Activated naive CD4-positive, alpha-beta T cell treated with anti-CD3 and anti-CD28 coated beads, Interleukin-2, amount 50 U/mL, for 24 hours (primary cell): ENCODE results near the gene IGFBP1.

Source experiments
- H3K27ac Mint-ChIP-seq: one replicate; pipeline ENCODE4 v1.8.0; 2021; ENCODE audit warnings: mild to moderate bottlenecking, mixed read lengths
- H3K27me3 Mint-ChIP-seq: one replicate; pipeline ENCODE4 v1.8.0; 2021; ENCODE audit warnings: mixed read lengths
- H3K36me3 Mint-ChIP-seq: one replicate; pipeline ENCODE4 v1.8.0; 2021; ENCODE audit warnings: mixed read lengths
- H3K4me1 Mint-ChIP-seq: one replicate; pipeline ENCODE4 v1.8.0; 2021; ENCODE audit warnings: mixed read lengths
- H3K4me3 Mint-ChIP-seq: one replicate; pipeline ENCODE4 v1.8.0; 2021; ENCODE audit warnings: mild to moderate bottlenecking, mixed read lengths
- H3K9me3 Mint-ChIP-seq: one replicate; pipeline ENCODE4 v1.8.0; 2021; ENCODE audit warnings: mixed read lengths

IGFBP1 gene

GRCh38 chr7:45890902-45891461 lies 2.7 kb downstream of the IGFBP1 start:
- peaks cover 38% of the 10 kb centered on the region for H3K27me3 Mint-ChIP-seq
- H3K4me3 Mint-ChIP-seq, result no peak overlapping the region
- H3K4me1 Mint-ChIP-seq, result no peaks in the 10 kb centered on the region
- no peaks in the 10 kb centered on the region for H3K9me3 Mint-ChIP-seq
- H3K36me3 Mint-ChIP-seq, result no peaks in the 10 kb centered on the region
- H3K27ac Mint-ChIP-seq, result no peak overlapping the region

DNA sequence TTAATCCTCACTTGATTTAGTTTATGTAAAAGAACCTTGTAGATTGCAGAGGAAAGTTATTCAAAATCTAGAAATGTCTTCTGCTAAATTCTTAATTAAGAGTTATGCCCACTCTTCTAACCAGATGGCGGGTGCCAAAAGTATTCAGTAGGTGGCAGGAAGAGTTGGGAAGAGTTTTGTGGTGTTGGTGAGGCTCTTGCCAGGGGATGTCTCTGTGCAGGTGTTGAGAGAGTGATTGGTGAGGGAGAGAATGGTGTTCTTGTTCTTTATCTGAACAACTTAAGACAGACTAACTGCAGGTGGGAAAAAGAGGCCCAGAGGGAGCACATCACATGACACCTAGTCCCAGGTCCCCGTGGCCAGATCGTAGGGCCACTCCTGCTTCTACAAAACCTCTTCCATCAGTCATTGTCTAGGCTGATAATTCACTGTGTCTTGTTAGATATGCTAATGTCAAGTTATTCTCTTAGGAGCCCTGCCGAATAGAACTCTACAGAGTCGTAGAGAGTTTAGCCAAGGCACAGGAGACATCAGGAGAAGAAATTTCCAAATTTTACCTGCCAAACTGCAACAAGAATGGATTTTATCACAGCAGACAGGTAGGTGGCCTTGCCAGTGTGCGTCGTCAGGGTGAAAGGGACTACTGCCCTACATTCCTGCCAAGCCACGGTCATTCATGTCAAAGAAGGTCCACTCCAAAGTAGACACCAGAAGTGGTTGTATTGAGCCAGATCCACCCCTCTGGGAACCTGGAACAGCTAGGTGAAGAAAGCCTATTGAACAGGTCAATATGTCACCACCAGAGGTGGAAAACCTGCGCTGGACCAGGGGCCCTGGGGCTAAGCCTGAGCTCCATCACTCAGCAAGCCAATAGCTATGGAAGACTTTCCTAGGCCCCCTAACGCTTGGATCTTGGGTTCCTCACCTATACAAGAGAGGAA lies 3.4 kb downstream of the IGFBP1 start:
- H3K27me3 Mint-ChIP-seq, result peaks cover 40% of the 10 kb centered on the region
- no peaks in the 10 kb centered on the region for H3K9me3 Mint-ChIP-seq
- H3K4me3 Mint-ChIP-seq, result no peak overlapping the region
- no peak overlapping the region for H3K27ac Mint-ChIP-seq
- H3K36me3 Mint-ChIP-seq, result no peaks in the 10 kb centered on the region
- no peaks in the 10 kb centered on the region for H3K4me1 Mint-ChIP-seq

GRCh38 chr7:45892407-45893035 lies 4.2 kb downstream of the IGFBP1 start:
- H3K36me3 Mint-ChIP-seq, result no peaks in the 10 kb centered on the region
- no peak overlapping the region for H3K4me3 Mint-ChIP-seq
- H3K27ac Mint-ChIP-seq, result no peak overlapping the region
- H3K4me1 Mint-ChIP-seq, result no peaks in the 10 kb centered on the region
- H3K9me3 Mint-ChIP-seq, result no peaks in the 10 kb centered on the region
- H3K27me3 Mint-ChIP-seq, result peaks cover 39% of the 10 kb centered on the region

DNA sequence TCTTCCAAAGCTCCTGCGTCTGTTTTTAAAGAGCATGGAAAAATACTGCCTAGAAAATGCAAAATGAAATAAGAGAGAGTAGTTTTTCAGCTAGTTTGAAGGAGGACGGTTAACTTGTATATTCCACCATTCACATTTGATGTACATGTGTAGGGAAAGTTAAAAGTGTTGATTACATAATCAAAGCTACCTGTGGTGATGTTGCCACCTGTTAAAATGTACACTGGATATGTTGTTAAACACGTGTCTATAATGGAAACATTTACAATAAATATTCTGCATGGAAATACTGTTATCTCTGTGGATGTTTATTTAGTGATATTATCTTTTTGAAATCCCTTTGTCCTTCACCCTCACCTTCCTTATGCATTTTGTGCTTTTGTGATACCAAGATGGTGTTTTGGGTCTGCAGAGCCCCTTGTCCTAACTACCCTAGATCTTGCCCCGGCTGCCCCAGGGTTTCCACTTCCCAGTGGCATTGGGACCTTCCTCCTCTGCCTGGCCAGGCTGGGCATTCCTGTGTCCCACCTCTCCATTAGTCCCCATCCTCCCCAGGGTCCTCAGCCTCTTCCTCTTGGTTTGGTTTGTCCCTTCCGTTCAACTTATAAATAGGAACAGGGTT lies 5.2 kb downstream of the IGFBP1 start:
- H3K27me3 Mint-ChIP-seq, result peaks cover 43% of the 10 kb centered on the region
- no peak overlapping the region for H3K27ac Mint-ChIP-seq
- no peak overlapping the region for H3K4me3 Mint-ChIP-seq
- H3K9me3 Mint-ChIP-seq, result no peaks in the 10 kb centered on the region
- H3K36me3 Mint-ChIP-seq, result no peaks in the 10 kb centered on the region
- no peaks in the 10 kb centered on the region for H3K4me1 Mint-ChIP-seq

- Mint-ChIP-seq H3K9me3 (no peaks in the 10 kb centered on the region), H3K4me1 (no peaks in the 10 kb centered on the region), H3K27ac (no peak overlapping the region)
These were observed 5.8 kb downstream of the IGFBP1 start for GRCh38 chr7:45893996-45894664.

DNA sequence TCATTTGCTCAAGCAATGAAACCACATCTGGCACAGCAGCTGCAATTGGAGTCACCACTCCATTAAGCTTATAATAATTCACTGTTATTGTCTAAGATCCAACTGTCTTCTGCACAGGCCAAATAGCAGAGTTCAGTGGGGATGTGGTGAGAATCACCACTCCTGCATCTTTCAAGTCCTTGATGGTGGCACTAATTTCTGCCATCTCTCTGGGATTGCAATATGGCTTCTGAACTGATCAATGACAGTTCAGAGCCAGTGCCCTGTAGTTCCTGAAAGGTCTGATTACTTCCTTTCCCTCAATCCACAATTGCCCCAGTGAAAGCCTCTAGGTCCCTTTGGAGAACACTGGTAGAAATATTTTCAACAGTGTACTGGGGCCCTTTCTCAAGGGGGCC lies 6.4 kb downstream of the IGFBP1 start:
- Mint-ChIP-seq H3K4me3 (no peak overlapping the region), H3K27me3 (peaks cover 37% of the 10 kb centered on the region), H3K4me1 (no peaks in the 10 kb centered on the region), H3K27ac (no peak overlapping the region), H3K9me3 (no peaks in the 10 kb centered on the region), H3K36me3 (no peaks in the 10 kb centered on the region)

More at GRCh38 chr7:45893996-45894664, 5.8 kb downstream of the IGFBP1 start:
- no peaks in the 10 kb centered on the region for H3K36me3 Mint-ChIP-seq
- no peak overlapping the region for H3K4me3 Mint-ChIP-seq
- peaks cover 42% of the 10 kb centered on the region for H3K27me3 Mint-ChIP-seq

DNA sequence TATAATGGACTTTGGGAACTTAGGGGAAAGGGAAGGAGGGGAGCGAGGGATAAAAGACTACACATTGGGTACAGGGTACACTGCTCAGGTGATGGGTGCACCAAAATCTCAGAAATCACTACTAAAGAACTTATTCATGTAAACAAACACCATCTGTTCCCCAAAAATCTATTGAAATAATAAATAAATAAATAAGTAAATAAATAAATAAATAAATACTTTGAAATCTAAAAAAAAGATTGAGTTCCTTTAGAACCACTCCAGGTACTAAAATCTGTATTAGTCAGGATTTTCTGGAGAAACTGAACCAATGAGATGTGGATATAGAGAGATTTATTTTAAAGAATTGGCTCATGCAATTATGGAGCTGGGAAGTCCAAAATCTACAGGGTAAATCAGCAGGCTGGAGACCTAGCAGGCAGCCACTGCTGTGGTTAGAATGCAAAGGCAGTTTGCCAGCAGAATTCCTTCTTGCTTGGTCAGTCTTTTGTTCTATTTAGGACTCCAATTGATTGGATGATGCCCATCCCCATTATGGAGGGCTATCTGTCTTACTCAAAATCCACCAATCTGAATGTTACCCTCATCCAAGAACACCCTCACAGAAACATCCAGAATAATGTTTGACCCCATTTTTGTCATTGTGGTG lies 8.9 kb downstream of the IGFBP1 start:
- no peaks in the 10 kb centered on the region for H3K9me3 Mint-ChIP-seq
- H3K27ac Mint-ChIP-seq, result no peak overlapping the region
- H3K4me1 Mint-ChIP-seq, result no peaks in the 10 kb centered on the region
- H3K36me3 Mint-ChIP-seq, result no peaks in the 10 kb centered on the region
- H3K27me3 Mint-ChIP-seq, result peaks cover 26% of the 10 kb centered on the region
- no peak overlapping the region for H3K4me3 Mint-ChIP-seq

DNA sequence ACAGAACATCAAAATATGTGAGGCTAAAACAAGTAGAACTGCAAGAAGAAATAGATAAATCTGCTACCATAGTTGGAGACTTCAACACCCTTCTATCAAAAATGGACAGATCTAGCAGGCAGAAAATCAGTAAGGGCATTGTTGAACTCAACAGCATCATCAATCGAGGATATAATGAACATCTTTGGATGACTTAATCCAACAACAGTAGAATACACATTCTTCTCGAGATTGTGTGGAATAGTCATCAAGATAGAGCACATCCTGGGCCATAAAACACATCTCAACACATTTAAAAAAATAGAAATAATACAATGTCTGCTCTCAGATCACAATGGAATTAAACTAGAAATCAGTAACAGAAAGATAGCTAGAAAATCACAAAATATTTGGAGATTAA lies 9.9 kb downstream of the IGFBP1 start:
- no peaks in the 10 kb centered on the region for H3K36me3 Mint-ChIP-seq
- H3K4me1 Mint-ChIP-seq, result no peaks in the 10 kb centered on the region
- H3K9me3 Mint-ChIP-seq, result no peaks in the 10 kb centered on the region
- no peak overlapping the region for H3K4me3 Mint-ChIP-seq
- H3K27ac Mint-ChIP-seq, result no peak overlapping the region
- peaks cover 24% of the 10 kb centered on the region for H3K27me3 Mint-ChIP-seq

DNA sequence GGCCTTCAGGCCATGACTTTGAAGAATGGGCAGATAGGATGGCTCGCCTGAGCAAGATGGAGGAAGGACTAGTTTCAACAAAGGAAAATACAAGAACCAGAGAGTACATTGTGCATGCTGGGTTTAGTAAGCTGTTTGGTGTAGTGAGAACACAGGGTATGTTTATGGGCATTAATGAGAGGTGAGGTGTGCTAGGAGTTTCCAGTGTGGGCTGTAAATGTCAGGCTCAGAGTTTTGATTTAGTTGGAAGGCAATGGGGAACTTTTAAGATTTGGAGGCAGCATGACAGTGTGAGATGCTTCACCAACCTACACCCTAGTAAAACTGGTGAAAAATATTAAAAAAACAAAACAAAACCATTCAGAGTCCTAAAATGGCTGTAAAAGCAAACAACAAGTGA lies 13.3 kb downstream of the IGFBP1 start:
- Mint-ChIP-seq H3K9me3 (peaks cover 5% of the 10 kb centered on the region), H3K27ac (no peak overlapping the region), H3K4me1 (no peaks in the 10 kb centered on the region), H3K4me3 (no peak overlapping the region), H3K36me3 (no peaks in the 10 kb centered on the region), H3K27me3 (peaks cover 10% of the 10 kb centered on the region)

DNA sequence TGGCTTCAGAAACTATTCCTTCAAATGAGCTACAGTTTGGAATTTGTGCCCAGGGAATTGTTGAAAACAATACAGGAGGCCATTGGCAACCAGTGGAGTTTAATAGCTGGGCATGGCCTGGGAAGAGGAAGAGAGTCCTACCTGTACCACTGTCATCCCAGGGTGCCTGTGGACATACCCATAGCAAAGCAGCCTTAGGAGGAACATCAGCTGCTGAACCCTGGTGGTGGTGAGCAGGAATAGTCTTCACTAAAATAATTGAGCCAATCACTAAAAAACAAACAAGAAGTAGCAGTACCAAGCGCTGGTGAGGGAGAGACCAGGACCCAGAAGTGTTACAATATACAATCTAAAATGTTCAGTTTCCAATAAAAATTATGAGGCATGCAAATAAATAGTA lies 14.5 kb downstream of the IGFBP1 start:
- no peaks in the 10 kb centered on the region for H3K36me3 Mint-ChIP-seq
- peaks cover 4% of the 10 kb centered on the region for H3K27me3 Mint-ChIP-seq
- H3K4me1 Mint-ChIP-seq, result no peaks in the 10 kb centered on the region
- H3K4me3 Mint-ChIP-seq, result no peak overlapping the region
- H3K9me3 Mint-ChIP-seq, result peaks cover 5% of the 10 kb centered on the region
- no peak overlapping the region for H3K27ac Mint-ChIP-seq

DNA sequence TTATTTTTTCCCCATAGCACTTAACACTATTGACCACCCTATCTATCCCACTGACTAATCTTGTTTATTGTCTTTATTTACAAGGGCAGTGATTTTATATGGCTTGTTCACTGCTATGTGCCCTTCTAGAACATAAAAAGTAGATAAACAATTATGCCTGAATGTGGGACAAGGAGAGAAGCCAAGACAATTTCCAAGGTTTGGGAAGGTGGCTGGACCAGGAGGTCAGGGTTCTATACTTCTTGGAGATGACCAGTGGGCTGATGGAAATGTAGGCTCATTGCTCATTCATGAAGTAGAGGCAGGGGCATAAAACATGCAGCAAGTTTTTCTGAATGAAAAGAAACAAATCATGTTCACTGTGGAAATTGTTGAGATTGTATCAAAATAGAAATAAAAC lies 21.3 kb downstream of the IGFBP1 start:
- Mint-ChIP-seq H3K4me3 (no peak overlapping the region), H3K36me3 (no peaks in the 10 kb centered on the region), H3K4me1 (no peaks in the 10 kb centered on the region), H3K9me3 (peaks cover 5% of the 10 kb centered on the region), H3K27ac (no peak overlapping the region), H3K27me3 (peaks cover 8% of the 10 kb centered on the region)

- no peaks in the 10 kb centered on the region for H3K4me1 Mint-ChIP-seq
- peaks cover 5% of the 10 kb centered on the region for H3K9me3 Mint-ChIP-seq
- peaks cover 13% of the 10 kb centered on the region for H3K27me3 Mint-ChIP-seq
- no peaks in the 10 kb centered on the region for H3K36me3 Mint-ChIP-seq
- H3K4me3 Mint-ChIP-seq, result no peak overlapping the region
- no peak overlapping the region for H3K27ac Mint-ChIP-seq
These were observed 22.6 kb downstream of the IGFBP1 start for GRCh38 chr7:45910855-45911254.

DNA sequence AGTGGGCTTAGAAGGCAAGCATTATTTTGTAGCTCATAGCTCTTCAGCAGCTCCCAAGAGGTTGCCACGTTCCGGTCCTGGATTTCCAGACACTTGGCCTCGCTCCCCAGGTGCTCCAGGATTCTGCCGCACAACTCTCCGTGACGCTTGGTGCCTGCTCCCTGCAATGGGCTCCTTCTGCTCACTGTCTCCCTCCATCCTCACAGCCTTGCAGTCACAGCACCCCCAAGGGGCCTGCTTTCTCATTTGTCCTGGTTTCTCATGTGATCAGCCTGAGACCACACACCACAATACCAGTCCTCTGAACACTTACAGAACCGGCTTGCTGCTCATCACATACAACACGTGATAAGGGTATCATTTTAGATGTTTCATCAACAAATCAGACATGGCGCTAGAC lies 23.0 kb downstream of the IGFBP1 start:
- peaks cover 16% of the 10 kb centered on the region for H3K27me3 Mint-ChIP-seq
- H3K9me3 Mint-ChIP-seq, result peaks cover 2% of the 10 kb centered on the region
- no peaks in the 10 kb centered on the region for H3K36me3 Mint-ChIP-seq
- H3K4me1 Mint-ChIP-seq, result no peaks in the 10 kb centered on the region
- no peak overlapping the region for H3K27ac Mint-ChIP-seq
- H3K4me3 Mint-ChIP-seq, result no peak overlapping the region

- Mint-ChIP-seq H3K9me3 (no peaks in the 10 kb centered on the region), H3K4me1 (no peaks in the 10 kb centered on the region), H3K27me3 (peaks cover 23% of the 10 kb centered on the region), H3K27ac (no peak overlapping the region), H3K4me3 (no peak overlapping the region), H3K36me3 (no peaks in the 10 kb centered on the region)
These were observed 24.7 kb downstream of the IGFBP1 start for GRCh38 chr7:45912972-45913371.

- peaks cover 1% of the 10 kb centered on the region for H3K4me1 Mint-ChIP-seq
- peaks cover 27% of the 10 kb centered on the region for H3K27me3 Mint-ChIP-seq
- no peaks in the 10 kb centered on the region for H3K9me3 Mint-ChIP-seq
- no peaks in the 10 kb centered on the region for H3K36me3 Mint-ChIP-seq
- no peak overlapping the region for H3K4me3 Mint-ChIP-seq
- peak overlapping the region; percentile 59 for H3K27ac Mint-ChIP-seq
These were observed 26.6 kb downstream of the IGFBP1 start for GRCh38 chr7:45914911-45915310.
